Progenitor cell of endocrine pancreas (in vitro differentiated cells): Measurements from ENCODE around the gene CTXND1. TPM values are rescaled to one million over a fixed set of nuclear protein-coding genes. Genes with fewer than 3 reads are reported as not detected.

Source experiments
- DNase-seq: peaks from one replicate; pipeline ENCODE4 v3.0.0; 2021; ENCODE audit warnings: low spot score; ENCODE audit not compliant: unreplicated experiment
- H3K27ac Mint-ChIP-seq: 2 replicates; pipeline ENCODE4 v1.8.0; 2021; ENCODE audit warnings: mild to moderate bottlenecking, moderate library complexity, mixed read lengths
- H3K27me3 Mint-ChIP-seq: 2 replicates; pipeline ENCODE4 v1.8.0; 2021; ENCODE audit warnings: mixed read lengths
- H3K36me3 Mint-ChIP-seq: 2 replicates; pipeline ENCODE4 v1.8.0; 2022; ENCODE audit warnings: mixed read lengths; ENCODE audit not compliant: insufficient read depth
- H3K4me1 Mint-ChIP-seq: 2 replicates; pipeline ENCODE4 v1.8.0; 2021; ENCODE audit warnings: low read depth, mixed read lengths
- H3K4me3 Mint-ChIP-seq: 2 replicates; pipeline ENCODE4 v1.8.0; 2021; ENCODE audit warnings: low read depth, mild to moderate bottlenecking, moderate library complexity, mixed read lengths
- H3K9me3 Mint-ChIP-seq: 2 replicates; pipeline ENCODE4 v1.8.0; 2021; ENCODE audit warnings: low read depth, mixed read lengths
- total RNA-seq: library from RNA; stranded (reverse); gene quantifications from 2 replicates; pipeline ENCODE4 v1.2.1, GENCODE V29; 2021
- TF ChIP-seq, protein P1 (sequence below): fragments of 200-600 bp; sonication (generic); IDR thresholded peaks from one replicate; pipeline ENCODE4 v1.5.0; 2021; ENCODE audit warnings: antibody characterized with exemption, mild to moderate bottlenecking; ENCODE audit not compliant: unreplicated experiment

CTXND1 gene
- total RNA-seq, 1 donor from 2014 or later, result 1.1 TPM

DNA sequence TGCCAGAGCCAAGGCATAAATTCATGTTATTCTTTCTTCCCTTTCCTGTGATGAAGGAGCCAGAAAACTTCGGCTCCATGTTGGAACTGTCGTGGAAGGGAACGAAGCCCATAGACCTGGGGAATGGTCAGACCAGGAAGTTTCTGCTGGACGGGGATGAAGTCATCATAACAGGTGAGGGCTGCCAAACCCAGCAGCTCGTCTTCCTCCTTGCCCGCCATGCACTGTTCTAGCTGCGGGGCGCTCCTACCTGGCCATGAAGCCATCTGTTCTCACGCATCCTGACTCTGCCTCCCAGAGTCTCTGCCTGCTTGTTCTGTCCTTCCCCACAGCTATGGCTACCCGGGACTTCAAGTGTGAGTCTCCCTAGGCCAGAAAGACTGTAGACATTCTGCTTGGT lies 71.0 kb downstream of the CTXND1 start:
- no peaks in the 10 kb centered on the region for H3K9me3 Mint-ChIP-seq
- no peaks in the 10 kb centered on the region for H3K4me1 Mint-ChIP-seq
- TF ChIP-seq, protein P1, sequence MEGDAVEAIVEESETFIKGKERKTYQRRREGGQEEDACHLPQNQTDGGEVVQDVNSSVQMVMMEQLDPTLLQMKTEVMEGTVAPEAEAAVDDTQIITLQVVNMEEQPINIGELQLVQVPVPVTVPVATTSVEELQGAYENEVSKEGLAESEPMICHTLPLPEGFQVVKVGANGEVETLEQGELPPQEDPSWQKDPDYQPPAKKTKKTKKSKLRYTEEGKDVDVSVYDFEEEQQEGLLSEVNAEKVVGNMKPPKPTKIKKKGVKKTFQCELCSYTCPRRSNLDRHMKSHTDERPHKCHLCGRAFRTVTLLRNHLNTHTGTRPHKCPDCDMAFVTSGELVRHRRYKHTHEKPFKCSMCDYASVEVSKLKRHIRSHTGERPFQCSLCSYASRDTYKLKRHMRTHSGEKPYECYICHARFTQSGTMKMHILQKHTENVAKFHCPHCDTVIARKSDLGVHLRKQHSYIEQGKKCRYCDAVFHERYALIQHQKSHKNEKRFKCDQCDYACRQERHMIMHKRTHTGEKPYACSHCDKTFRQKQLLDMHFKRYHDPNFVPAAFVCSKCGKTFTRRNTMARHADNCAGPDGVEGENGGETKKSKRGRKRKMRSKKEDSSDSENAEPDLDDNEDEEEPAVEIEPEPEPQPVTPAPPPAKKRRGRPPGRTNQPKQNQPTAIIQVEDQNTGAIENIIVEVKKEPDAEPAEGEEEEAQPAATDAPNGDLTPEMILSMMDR, result no peak
- H3K27ac Mint-ChIP-seq, result no peak overlapping the region
- DNase-seq, result no peak
- H3K36me3 Mint-ChIP-seq, result peaks cover 13% of the 10 kb centered on the region
- H3K27me3 Mint-ChIP-seq, result no peaks in the 10 kb centered on the region
- no peak overlapping the region for H3K4me3 Mint-ChIP-seq

GRCh38 chr15:80180468-80180867 lies 71.5 kb downstream of the CTXND1 start:
- Mint-ChIP-seq H3K27me3 (no peaks in the 10 kb centered on the region), H3K36me3 (peaks cover 13% of the 10 kb centered on the region), H3K9me3 (no peaks in the 10 kb centered on the region), H3K27ac (no peak overlapping the region), H3K4me1 (no peaks in the 10 kb centered on the region), H3K4me3 (no peak overlapping the region)
- no peak for DNase-seq
- TF ChIP-seq, protein P1, result no peak

GRCh38 chr15:80179935-80180334 lies 72.1 kb downstream of the CTXND1 start:
- peaks cover 9% of the 10 kb centered on the region for H3K36me3 Mint-ChIP-seq
- TF ChIP-seq, protein P1, result no peak
- no peaks in the 10 kb centered on the region for H3K9me3 Mint-ChIP-seq
- no peaks in the 10 kb centered on the region for H3K27me3 Mint-ChIP-seq
- DNase-seq, result no peak
- no peak overlapping the region for H3K4me3 Mint-ChIP-seq
- no peak overlapping the region for H3K27ac Mint-ChIP-seq
- no peaks in the 10 kb centered on the region for H3K4me1 Mint-ChIP-seq

GRCh38 chr15:80179025-80179759 lies 72.8 kb downstream of the CTXND1 start:
- H3K36me3 Mint-ChIP-seq, result peaks cover 7% of the 10 kb centered on the region
- no peaks in the 10 kb centered on the region for H3K4me1 Mint-ChIP-seq
- TF ChIP-seq, protein P1, result no peak
- DNase-seq, result no peak
- peak overlapping the region; percentile 21 for H3K27ac Mint-ChIP-seq
- H3K4me3 Mint-ChIP-seq, result no peak overlapping the region
- H3K9me3 Mint-ChIP-seq, result no peaks in the 10 kb centered on the region
- no peaks in the 10 kb centered on the region for H3K27me3 Mint-ChIP-seq

DNA sequence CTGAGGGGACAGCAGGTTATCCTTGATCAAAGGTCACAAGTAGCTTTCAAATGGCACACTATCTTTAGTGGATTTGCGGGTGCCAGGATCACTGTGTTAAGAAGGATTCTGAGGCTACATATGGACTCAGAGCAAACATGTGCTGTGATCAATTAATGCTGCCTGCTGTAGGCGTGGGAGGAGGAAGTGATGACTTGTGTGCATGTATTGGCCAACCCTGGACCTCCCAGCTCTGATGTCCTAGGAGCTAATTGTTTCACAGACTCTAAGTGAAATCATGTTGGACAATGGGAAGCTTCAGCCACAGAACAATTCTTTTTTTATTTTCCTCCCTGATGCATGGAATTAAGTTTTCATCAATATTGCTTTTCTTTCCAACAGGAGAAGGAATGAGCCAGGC lies 74.9 kb downstream of the CTXND1 start:
- peaks cover 3% of the 10 kb centered on the region for H3K36me3 Mint-ChIP-seq
- TF ChIP-seq, protein P1, result no peak
- no peaks in the 10 kb centered on the region for H3K27me3 Mint-ChIP-seq
- DNase-seq, result no peak
- H3K27ac Mint-ChIP-seq, result no peak overlapping the region
- H3K4me1 Mint-ChIP-seq, result no peaks in the 10 kb centered on the region
- H3K9me3 Mint-ChIP-seq, result no peaks in the 10 kb centered on the region
- H3K4me3 Mint-ChIP-seq, result no peak overlapping the region
